OCI-LY3 (cell line): ENCODE results near the gene ABCF3.
"Not testable (repeated sequence)": the region's sequence is repeated elsewhere in the genome, so short reads cannot be mapped to it uniquely, and the experiment has no call there.

Source experiments
- CTCF ChIP-seq: fragments of 200-600, 300-600 bp; sonication (generic); IDR thresholded peaks from 2 replicates; pipeline ENCODE4 v1.5.1; 2014; ENCODE audit warnings: antibody characterized with exemption, low read length, low read depth
- EZH2phosphoT487 ChIP-seq: fragments of 200-600 bp; shearing (Covaris generic); IDR thresholded peaks from 2 replicates; pipeline ENCODE4 v1.6.1; 2018; ENCODE audit warnings: antibody characterized with exemption, mixed run types, low read depth

- not testable (repeated sequence) for TF ChIP-seq CTCF, EZH2phosphoT487
Observed at GRCh38 chr3:184149770-184150169, 36.2 kb upstream of the ABCF3 start.
